Astrocyte of the hippocampus (primary cell): ENCODE measurements around the gene TMEM208.

ENCODE experiments used
- DNase-seq: peaks from one replicate; pipeline ENCODE4 v3.0.0; 2011; ENCODE audit warnings: low read depth, low spot score

TMEM208 gene

GRCh38 chr16:67236563-67237395, 9.8 kb downstream of the TMEM208 start:
- DNase-seq = peak; percentile 55

- no peak for DNase-seq
These were observed 10.7 kb downstream of the TMEM208 start for GRCh38 chr16:67237396-67238277.

- DNase-seq = no peak
These were observed 11.3 kb downstream of the TMEM208 start for GRCh38 chr16:67238278-67238575.

- DNase-seq = no peak
These were observed 12.0 kb downstream of the TMEM208 start for GRCh38 chr16:67238806-67239470.

GRCh38 chr16:67240506-67240905, 13.6 kb downstream of the TMEM208 start:
- DNase-seq = peak; percentile 34

- DNase-seq = peak; percentile 77
These were observed 14.3 kb downstream of the TMEM208 start for GRCh38 chr16:67241008-67241900.

- no peak for DNase-seq
These were observed 15.3 kb downstream of the TMEM208 start for GRCh38 chr16:67242138-67242730.

GRCh38 chr16:67243481-67243880, 16.6 kb downstream of the TMEM208 start:
- no peak for DNase-seq

- DNase-seq = peak; percentile 55
These were observed 17.7 kb downstream of the TMEM208 start for GRCh38 chr16:67244387-67245185.

GRCh38 chr16:67245186-67245585, 18.3 kb downstream of the TMEM208 start:
- DNase-seq = no peak

GRCh38 chr16:67245674-67246080, 18.7 kb downstream of the TMEM208 start:
- no peak for DNase-seq

- peak; percentile 91 for DNase-seq
These were observed 19.3 kb downstream of the TMEM208 start for GRCh38 chr16:67246081-67246755.

- peak; percentile 47 for DNase-seq
These were observed 19.8 kb downstream of the TMEM208 start for GRCh38 chr16:67246756-67247191.

GRCh38 chr16:67247192-67248072, 20.5 kb downstream of the TMEM208 start, which contains the start of gene FHOD1:
TSS of gene FHOD1 (minus strand) at chr16:67247481. CDS start at chr16:67247410, 71 bp downstream.
- DNase-seq = peak; percentile 97

- no peak for DNase-seq
These were observed 21.1 kb downstream of the TMEM208 start for GRCh38 chr16:67248073-67248400.

GRCh38 chr16:67248401-67249177, 21.7 kb downstream of the TMEM208 start, which contains the start of gene SLC9A5:
TSS of gene SLC9A5 (plus strand) at chr16:67248979. CDS start at chr16:67249015, 36 bp downstream.
- peak; percentile 52 for DNase-seq
